Measurements from ENCODE around the gene C1orf226. TPM values are rescaled to one million over a fixed set of nuclear protein-coding genes. Genes with fewer than 3 reads are reported as not detected.

The C1orf226 gene
- total RNA-seq, 4 donors from 2014 or later, result 0.13 to 4.0 (median 2.3) TPM

- Histone ChIP-seq H3K27me3 (no peaks in the 10 kb centered on the region), H3K4me1 (no peaks in the 10 kb centered on the region), H3K9me3 (no peaks in the 10 kb centered on the region), H3K36me3 (no peaks in the 10 kb centered on the region), H3K4me3 (replicated peaks in 1 of 3) (no peak overlapping the region), H3K27ac (no peak overlapping the region)
- intact Hi-C loops (cut with DNase I), result no loop called here
- WGBS, 2 donors, result 56 to 60% methylated on average over 5 of the region's 5 CpGs
- no peak for TF ChIP-seq POLR2A (IDR thresholded peaks at IDR 0.05)
- TF ChIP-seq, protein P1, sequence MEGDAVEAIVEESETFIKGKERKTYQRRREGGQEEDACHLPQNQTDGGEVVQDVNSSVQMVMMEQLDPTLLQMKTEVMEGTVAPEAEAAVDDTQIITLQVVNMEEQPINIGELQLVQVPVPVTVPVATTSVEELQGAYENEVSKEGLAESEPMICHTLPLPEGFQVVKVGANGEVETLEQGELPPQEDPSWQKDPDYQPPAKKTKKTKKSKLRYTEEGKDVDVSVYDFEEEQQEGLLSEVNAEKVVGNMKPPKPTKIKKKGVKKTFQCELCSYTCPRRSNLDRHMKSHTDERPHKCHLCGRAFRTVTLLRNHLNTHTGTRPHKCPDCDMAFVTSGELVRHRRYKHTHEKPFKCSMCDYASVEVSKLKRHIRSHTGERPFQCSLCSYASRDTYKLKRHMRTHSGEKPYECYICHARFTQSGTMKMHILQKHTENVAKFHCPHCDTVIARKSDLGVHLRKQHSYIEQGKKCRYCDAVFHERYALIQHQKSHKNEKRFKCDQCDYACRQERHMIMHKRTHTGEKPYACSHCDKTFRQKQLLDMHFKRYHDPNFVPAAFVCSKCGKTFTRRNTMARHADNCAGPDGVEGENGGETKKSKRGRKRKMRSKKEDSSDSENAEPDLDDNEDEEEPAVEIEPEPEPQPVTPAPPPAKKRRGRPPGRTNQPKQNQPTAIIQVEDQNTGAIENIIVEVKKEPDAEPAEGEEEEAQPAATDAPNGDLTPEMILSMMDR (IDR thresholded peaks at IDR 0.05), result no peak
- no peak for DNase-seq
These were observed 24.3 kb downstream of the C1orf226 start for GRCh38 chr1:162405800-162406199.

DNA sequence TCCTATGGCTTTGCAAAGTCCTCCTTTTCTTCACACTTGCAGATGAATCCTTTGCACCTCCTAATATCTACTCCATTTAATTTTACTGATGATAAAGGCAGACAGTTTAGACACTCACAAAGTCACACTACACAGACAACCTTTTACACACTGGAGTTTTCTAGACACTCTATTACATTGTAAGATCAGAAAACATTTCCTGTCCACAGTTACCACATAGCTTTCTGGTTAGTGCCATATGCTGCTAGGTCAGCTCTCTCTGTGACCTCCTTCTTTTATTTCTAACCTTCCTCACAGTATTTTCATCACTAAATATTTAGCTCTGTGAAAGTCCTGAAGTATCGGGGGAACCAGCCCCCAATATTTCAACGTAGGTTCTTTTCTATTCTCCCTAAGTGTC lies 25.3 kb downstream of the C1orf226 start:
- intact Hi-C loops (cut with DNase I), result no loop called here
- no peaks in the 10 kb centered on the region for H3K36me3 ChIP-seq
- TF ChIP-seq POLR2A (IDR thresholded peaks at IDR 0.05), result no peak
- TF ChIP-seq, protein P1 (IDR thresholded peaks at IDR 0.05), result no peak
- no peak overlapping the region for H3K4me3 ChIP-seq (replicated peaks in 1 of 3)
- H3K27me3 ChIP-seq, result no peaks in the 10 kb centered on the region
- H3K4me1 ChIP-seq, result no peaks in the 10 kb centered on the region
- no peak for DNase-seq
- 85 to 94% methylated on average over 2 of the region's 2 CpGs for WGBS, 2 donors
- no peak overlapping the region for H3K27ac ChIP-seq
- H3K9me3 ChIP-seq, result no peaks in the 10 kb centered on the region

DNA sequence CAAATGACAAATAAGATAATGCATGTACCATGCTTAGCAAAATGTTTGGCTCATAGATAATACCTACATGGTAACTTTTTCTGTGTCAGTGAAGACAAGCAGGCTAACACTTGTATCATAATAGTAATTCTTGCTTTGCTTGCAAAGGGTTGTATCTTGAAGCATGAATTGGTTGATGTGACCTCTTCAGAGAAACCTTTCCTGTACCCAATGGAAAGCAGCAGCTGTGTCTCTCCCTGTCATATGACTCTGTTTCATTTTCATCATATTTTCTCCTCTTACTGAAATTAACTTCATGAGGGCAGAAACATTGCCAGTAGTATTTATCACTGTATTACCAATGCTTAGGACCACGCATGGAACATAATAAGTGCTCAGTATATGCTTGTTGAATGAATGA lies 26.0 kb downstream of the C1orf226 start:
- TF ChIP-seq, protein P1 (IDR thresholded peaks at IDR 0.05), result no peak
- TF ChIP-seq POLR2A (IDR thresholded peaks at IDR 0.05), result no peak
- DNase-seq, result no peak
- Histone ChIP-seq H3K27me3 (no peaks in the 10 kb centered on the region), H3K36me3 (no peaks in the 10 kb centered on the region), H3K4me1 (no peaks in the 10 kb centered on the region), H3K9me3 (no peaks in the 10 kb centered on the region), H3K27ac (no peak overlapping the region), H3K4me3 (replicated peaks in 1 of 3) (no peak overlapping the region)
- intact Hi-C loops (cut with DNase I), result no loop called here
- WGBS, 2 donors, result 90 to 97% methylated on average over 1 of the region's 1 CpG

DNA sequence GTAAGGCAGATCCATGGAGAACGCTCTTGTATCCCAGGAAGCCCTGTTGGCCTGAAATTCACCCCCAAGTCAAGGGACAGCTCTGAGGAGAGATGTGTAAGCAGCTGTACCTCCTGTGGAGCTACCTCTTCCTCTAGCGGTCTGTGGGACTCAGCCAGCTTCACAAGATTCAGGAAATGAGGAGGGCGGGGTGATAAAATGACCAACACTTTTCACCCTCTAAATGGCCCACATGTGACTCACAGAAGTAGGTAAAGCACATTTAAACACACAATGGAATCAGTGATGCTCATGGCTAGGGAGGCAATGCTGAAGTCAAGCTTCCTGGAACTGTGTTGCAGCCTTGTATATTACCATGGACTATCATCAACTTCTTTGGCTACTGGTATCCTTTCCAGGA lies 30.5 kb downstream of the C1orf226 start, which contains the start of gene SH2D1B:
TSS of gene SH2D1B (minus strand) at position 135 of the 400 bp plus-strand sequence. CDS start at position 15, 120 bp downstream.
- H3K9me3 ChIP-seq, result no peaks in the 10 kb centered on the region
- no peaks in the 10 kb centered on the region for H3K4me1 ChIP-seq
- no peak for TF ChIP-seq POLR2A (IDR thresholded peaks at IDR 0.05)
- TF ChIP-seq, protein P1 (IDR thresholded peaks at IDR 0.05), result no peak
- H3K27ac ChIP-seq, result no peak within 1 kb of the TSS
- H3K27me3 ChIP-seq, result no peaks in the 10 kb centered on the region
- no peak for DNase-seq
- no peaks in the 10 kb centered on the region for H3K36me3 ChIP-seq
- WGBS, 2 donors, result 75 to 85% methylated on average over 3 of the region's 3 CpGs
- no peak within 1 kb of the TSS for H3K4me3 ChIP-seq (replicated peaks in 1 of 3)
- intact Hi-C loops (cut with DNase I), result no loop called here

DNA sequence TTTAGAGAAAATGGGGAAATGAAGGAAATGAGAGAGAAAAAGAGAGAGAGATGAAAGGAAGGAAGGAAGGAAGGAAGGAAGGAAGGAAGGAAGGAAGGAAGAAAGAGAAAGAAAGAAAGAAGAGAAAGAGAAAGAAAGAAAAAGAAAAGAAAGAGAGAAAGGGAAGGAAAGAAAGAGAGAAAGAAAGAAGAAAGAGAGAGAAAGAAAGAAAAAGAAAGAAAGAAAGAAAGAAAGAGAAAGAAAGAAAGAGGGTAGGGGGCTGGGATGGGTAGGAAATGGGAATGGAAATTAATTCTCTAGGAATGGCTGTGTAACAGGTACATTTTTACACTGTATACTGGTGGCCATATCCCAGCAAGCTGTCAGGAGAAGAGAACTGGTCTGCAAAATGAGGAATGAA lies 34.7 kb downstream of the C1orf226 start:
- no peak for DNase-seq
- H3K27ac ChIP-seq, result no peak overlapping the region
- TF ChIP-seq, protein P1 (IDR thresholded peaks at IDR 0.05), result no peak
- TF ChIP-seq POLR2A (IDR thresholded peaks at IDR 0.05), result no peak
- no peak overlapping the region for H3K4me3 ChIP-seq (replicated peaks in 1 of 3)
- H3K36me3 ChIP-seq, result no peaks in the 10 kb centered on the region
- no peaks in the 10 kb centered on the region for H3K4me1 ChIP-seq
- no peaks in the 10 kb centered on the region for H3K9me3 ChIP-seq
- intact Hi-C loops (cut with DNase I), result no loop called here
- no peaks in the 10 kb centered on the region for H3K27me3 ChIP-seq

Measured in thyroid gland (tissue), 4 donors.